ENCODE results near the gene SUSD1. TPM values are rescaled to one million over a fixed set of nuclear protein-coding genes. Genes with fewer than 3 reads are reported as not detected.

Gene SUSD1
- total and polyA plus RNA-seq, 9 of the 15 experiments (the other 6 are each of a cell fraction or from before 2014, with no cell fraction given): 10.9 to 44.4 (median 36.1) TPM

DNA sequence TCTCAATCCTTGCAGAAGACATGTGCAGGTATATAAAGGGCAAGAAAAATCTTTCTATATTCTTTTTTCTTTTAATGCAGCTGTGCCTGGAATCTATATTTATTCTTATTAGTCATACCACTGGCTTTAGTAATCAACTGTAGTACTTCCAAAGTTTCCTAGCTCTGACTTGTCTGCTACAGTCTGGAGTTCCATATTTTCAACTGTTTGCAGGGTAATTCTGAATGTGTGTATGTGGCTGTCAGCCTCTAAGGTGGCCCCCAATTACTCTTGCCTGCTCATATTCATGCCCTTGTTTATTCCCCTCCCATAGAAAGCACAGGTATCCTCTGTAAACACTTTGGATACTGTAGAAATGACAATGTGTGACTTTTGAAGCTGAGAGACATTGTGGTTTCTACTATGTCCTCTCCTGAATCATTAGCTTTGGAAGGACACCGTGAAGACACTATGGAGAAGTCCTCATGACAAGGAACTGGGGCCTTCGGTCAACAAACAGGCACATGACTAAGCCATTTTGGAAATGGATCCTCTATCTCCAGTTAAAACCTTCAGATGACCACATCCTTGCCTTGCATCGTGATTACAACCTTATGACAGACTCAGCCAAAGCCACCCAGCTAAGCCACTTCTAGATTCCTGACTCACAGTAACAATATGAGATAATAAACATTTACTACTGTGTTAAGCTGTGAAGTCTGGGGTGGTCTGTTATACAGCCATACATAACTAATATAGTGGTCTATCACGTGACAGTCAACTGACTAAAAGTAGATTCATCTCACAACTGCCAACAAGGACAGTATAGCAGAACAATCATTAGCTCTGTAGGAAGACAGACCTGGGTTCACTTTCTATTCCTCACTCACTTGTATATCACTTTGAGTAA is 49.5 kb upstream of the SUSD1 start (continued):
- TF ChIP-seq, protein P1, sequence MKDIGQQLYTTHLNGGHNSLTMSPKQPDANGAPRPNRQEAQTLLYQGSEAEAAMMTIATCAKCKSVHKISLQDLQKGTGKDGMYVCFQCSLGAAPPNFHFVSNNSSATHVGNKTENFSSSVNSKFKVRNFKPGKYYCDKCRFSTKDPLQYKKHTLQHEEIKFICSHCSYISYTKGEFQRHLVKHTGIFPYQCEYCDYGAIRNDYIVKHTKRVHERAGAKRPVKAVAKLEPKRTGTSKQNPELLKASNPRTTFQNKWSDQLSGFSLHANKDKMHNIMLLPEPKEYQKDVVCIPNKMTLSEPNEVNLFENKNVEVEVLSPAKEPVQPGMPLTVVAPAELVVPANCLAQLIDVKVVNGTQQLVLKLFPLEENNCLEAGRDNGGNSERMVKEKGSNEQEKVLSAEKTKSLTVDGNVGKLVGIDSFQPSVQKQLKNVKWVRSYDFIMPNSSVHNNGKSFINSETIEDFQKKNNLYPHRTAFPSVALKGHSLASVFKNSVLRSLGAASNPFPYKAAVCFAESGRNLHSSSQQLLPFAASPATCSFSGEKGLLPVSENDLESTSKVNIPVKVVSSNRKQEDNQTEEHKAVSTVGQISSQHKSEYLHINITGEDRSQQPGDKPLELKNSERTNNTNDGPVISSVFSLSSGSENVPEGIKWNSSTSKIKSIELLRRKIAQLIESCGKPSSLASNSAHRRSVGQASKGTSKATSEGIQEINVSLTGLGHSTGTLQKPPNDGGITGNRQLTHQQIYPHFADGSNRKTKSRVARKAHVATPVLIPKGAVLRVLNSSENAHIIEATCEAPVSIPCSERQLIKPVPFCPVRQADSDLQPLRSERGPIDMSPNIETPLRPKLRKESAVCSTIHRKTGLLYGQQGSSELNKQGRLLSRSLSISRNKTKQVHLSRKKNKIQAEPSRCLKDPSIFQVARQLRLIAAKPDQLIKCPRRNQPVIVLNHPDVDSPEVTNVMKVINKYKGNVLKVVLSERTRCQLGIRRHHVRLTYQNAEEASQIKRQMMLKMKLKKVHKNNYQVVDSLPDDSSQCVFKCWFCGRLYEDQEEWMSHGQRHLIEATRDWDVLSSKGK (CRISPR knock-in tag; IDR thresholded peaks at IDR 0.05): no peak
- peak; percentile 88; the same call in 1 of the 2 replicates for TF ChIP-seq NFXL1 (CRISPR knock-in tag; IDR thresholded peaks at IDR 0.05)
- TF ChIP-seq, protein P2, sequence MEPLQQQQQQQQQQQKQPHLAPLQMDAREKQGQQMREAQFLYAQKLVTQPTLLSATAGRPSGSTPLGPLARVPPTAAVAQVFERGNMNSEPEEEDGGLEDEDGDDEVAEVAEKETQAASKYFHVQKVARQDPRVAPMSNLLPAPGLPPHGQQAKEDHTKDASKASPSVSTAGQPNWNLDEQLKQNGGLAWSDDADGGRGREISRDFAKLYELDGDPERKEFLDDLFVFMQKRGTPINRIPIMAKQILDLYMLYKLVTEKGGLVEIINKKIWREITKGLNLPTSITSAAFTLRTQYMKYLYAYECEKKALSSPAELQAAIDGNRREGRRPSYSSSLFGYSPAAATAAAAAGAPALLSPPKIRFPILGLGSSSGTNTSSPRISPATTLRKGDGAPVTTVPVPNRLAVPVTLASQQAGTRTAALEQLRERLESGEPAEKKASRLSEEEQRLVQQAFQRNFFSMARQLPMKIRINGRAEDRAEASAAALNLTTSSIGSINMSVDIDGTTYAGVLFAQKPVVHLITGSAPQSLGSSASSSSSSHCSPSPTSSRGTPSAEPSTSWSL (CRISPR knock-in tag; IDR thresholded peaks at IDR 0.05; ENCODE audit: borderline replicate concordance): no peak
- no peak for TF ChIP-seq RFX1 (IDR thresholded peaks at IDR 0.05)
- TF ChIP-seq EWSR1 (IDR thresholded peaks at IDR 0.05; ENCODE audit: borderline replicate concordance, low read depth, partially characterized antibody): no peak
- TF ChIP-seq MED1 (CRISPR knock-in tag; IDR thresholded peaks at IDR 0.05; ENCODE audit: borderline replicate concordance): no peak
- TF ChIP-seq ZNF311 (CRISPR knock-in tag; IDR thresholded peaks at IDR 0.05): no peak; the same call in none of the 2 replicates
- TF ChIP-seq SAFB2 (IDR thresholded peaks at IDR 0.05; ENCODE audit: borderline replicate concordance, low read depth, low read length, severe bottlenecking): no peak
- no peak; the same call in 1 of the 2 replicates for TF ChIP-seq BCL6 (CRISPR knock-in tag; IDR thresholded peaks at IDR 0.05)
- TF ChIP-seq, protein P3, sequence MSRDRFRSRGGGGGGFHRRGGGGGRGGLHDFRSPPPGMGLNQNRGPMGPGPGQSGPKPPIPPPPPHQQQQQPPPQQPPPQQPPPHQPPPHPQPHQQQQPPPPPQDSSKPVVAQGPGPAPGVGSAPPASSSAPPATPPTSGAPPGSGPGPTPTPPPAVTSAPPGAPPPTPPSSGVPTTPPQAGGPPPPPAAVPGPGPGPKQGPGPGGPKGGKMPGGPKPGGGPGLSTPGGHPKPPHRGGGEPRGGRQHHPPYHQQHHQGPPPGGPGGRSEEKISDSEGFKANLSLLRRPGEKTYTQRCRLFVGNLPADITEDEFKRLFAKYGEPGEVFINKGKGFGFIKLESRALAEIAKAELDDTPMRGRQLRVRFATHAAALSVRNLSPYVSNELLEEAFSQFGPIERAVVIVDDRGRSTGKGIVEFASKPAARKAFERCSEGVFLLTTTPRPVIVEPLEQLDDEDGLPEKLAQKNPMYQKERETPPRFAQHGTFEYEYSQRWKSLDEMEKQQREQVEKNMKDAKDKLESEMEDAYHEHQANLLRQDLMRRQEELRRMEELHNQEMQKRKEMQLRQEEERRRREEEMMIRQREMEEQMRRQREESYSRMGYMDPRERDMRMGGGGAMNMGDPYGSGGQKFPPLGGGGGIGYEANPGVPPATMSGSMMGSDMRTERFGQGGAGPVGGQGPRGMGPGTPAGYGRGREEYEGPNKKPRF (IDR thresholded peaks at IDR 0.05; ENCODE audit: low read depth, low read length): no peak
- TF ChIP-seq HLTF (IDR thresholded peaks at IDR 0.05): no peak
- TF ChIP-seq WHSC1 (IDR thresholded peaks at IDR 0.05; ENCODE audit: low read length): no peak
- TF ChIP-seq, protein P4, sequence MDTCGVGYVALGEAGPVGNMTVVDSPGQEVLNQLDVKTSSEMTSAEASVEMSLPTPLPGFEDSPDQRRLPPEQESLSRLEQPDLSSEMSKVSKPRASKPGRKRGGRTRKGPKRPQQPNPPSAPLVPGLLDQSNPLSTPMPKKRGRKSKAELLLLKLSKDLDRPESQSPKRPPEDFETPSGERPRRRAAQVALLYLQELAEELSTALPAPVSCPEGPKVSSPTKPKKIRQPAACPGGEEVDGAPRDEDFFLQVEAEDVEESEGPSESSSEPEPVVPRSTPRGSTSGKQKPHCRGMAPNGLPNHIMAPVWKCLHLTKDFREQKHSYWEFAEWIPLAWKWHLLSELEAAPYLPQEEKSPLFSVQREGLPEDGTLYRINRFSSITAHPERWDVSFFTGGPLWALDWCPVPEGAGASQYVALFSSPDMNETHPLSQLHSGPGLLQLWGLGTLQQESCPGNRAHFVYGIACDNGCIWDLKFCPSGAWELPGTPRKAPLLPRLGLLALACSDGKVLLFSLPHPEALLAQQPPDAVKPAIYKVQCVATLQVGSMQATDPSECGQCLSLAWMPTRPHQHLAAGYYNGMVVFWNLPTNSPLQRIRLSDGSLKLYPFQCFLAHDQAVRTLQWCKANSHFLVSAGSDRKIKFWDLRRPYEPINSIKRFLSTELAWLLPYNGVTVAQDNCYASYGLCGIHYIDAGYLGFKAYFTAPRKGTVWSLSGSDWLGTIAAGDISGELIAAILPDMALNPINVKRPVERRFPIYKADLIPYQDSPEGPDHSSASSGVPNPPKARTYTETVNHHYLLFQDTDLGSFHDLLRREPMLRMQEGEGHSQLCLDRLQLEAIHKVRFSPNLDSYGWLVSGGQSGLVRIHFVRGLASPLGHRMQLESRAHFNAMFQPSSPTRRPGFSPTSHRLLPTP (IDR thresholded peaks at IDR 0.05; ENCODE audit: borderline replicate concordance, extremely low read depth, insufficient read length): no peak
- TF ChIP-seq TARDBP (IDR thresholded peaks at IDR 0.05): no peak
- peak; percentile 93 for TF ChIP-seq DPF2 (IDR thresholded peaks at IDR 0.05)
- no peak; the same call in 1 of the 2 replicates for TF ChIP-seq MYBL2 (IDR thresholded peaks at IDR 0.05; ENCODE audit: low read depth)
- no peak for TF ChIP-seq MYBL2 (CRISPR knock-in tag; IDR thresholded peaks at IDR 0.05; ENCODE audit: borderline replicate concordance)
- TF ChIP-seq PHF21A (IDR thresholded peaks at IDR 0.05; ENCODE audit: borderline replicate concordance, low read depth): no peak

Measured in K562 (cell line).